Measurements from ENCODE around the gene UBQLNL.

- TF ChIP-seq CTCF (IDR thresholded peaks at IDR 0.05; ENCODE audit: insufficient read depth, low read length) (no peak), POLR2AphosphoS5 (IDR thresholded peaks at IDR 0.05; ENCODE audit: low read depth) (no peak)
Observed at GRCh38 chr11:5504403-5504921, 12.0 kb downstream of the UBQLNL start.

Data from HL-60 (cell line).